OCI-LY3 (cell line): ENCODE data around the gene TRIP10.

Source experiments
- EZH2phosphoT487 ChIP-seq: fragments of 200-600 bp; shearing (Covaris generic); IDR thresholded peaks from 2 replicates; pipeline ENCODE4 v1.6.1; 2018; ENCODE audit warnings: antibody characterized with exemption, mixed run types, low read depth
- TF ChIP-seq, protein P1 (sequence below): fragments of 200-600, 300-600 bp; sonication (generic); IDR thresholded peaks from 2 replicates; pipeline ENCODE4 v1.5.1; 2014; ENCODE audit warnings: antibody characterized with exemption, low read length, low read depth

GRCh38 chr19:6765738-6766356 is 26.4 kb downstream of the TRIP10 start:
- TF ChIP-seq, protein P1, sequence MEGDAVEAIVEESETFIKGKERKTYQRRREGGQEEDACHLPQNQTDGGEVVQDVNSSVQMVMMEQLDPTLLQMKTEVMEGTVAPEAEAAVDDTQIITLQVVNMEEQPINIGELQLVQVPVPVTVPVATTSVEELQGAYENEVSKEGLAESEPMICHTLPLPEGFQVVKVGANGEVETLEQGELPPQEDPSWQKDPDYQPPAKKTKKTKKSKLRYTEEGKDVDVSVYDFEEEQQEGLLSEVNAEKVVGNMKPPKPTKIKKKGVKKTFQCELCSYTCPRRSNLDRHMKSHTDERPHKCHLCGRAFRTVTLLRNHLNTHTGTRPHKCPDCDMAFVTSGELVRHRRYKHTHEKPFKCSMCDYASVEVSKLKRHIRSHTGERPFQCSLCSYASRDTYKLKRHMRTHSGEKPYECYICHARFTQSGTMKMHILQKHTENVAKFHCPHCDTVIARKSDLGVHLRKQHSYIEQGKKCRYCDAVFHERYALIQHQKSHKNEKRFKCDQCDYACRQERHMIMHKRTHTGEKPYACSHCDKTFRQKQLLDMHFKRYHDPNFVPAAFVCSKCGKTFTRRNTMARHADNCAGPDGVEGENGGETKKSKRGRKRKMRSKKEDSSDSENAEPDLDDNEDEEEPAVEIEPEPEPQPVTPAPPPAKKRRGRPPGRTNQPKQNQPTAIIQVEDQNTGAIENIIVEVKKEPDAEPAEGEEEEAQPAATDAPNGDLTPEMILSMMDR = no peak
- TF ChIP-seq EZH2phosphoT487 = no peak
